Testis (tissue), 2 donors: ENCODE data around the gene TENM4.

Experiments used
- POLR2A ChIP-seq: fragments of 450-650 bp; IDR thresholded peaks from one replicate; pipeline ENCODE4 v1.6.1; 2017; ENCODE audit warnings: antibody characterized with exemption, mild to moderate bottlenecking, moderate library complexity
- TF ChIP-seq, protein P1 (sequence below), 3 experiments: fragments of 450-650 bp in 2 of 3; fragments of 200-600 bp in 1 of 3; sonication (generic) in 1 of 3; IDR thresholded peaks; one replicate each; pipeline ENCODE4 v1.5.1; 2016 to 2019; ENCODE audit warnings: antibody characterized with exemption in 3 of 3, mild to moderate bottlenecking in 2 of 3, moderate library complexity in 1 of 3

- TF ChIP-seq, protein P1, sequence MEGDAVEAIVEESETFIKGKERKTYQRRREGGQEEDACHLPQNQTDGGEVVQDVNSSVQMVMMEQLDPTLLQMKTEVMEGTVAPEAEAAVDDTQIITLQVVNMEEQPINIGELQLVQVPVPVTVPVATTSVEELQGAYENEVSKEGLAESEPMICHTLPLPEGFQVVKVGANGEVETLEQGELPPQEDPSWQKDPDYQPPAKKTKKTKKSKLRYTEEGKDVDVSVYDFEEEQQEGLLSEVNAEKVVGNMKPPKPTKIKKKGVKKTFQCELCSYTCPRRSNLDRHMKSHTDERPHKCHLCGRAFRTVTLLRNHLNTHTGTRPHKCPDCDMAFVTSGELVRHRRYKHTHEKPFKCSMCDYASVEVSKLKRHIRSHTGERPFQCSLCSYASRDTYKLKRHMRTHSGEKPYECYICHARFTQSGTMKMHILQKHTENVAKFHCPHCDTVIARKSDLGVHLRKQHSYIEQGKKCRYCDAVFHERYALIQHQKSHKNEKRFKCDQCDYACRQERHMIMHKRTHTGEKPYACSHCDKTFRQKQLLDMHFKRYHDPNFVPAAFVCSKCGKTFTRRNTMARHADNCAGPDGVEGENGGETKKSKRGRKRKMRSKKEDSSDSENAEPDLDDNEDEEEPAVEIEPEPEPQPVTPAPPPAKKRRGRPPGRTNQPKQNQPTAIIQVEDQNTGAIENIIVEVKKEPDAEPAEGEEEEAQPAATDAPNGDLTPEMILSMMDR (IDR thresholded peaks at IDR 0.05) = no peak
- TF ChIP-seq POLR2A = no peak
Measured at GRCh38 chr11:78613378-78613813, 827.4 kb downstream of the TENM4 start.
